Transverse colon (tissue), 4 donors: ENCODE results near the gene KCNN1. TPM values are rescaled to one million over a fixed set of nuclear protein-coding genes. Genes with fewer than 3 reads are reported as not detected.
A peak's percentile ranks its signal among the peaks of the same experiment; 100 is the strongest.

Source experiments
- DNase-seq: peaks from one replicate; pipeline ENCODE4 v3.0.0-alpha.2; 2019
- H3K27ac ChIP-seq, 4 donors: fragments of 200-600 bp; sonication (generic); 2 replicates each; pipeline ENCODE4 v1.5.1; 2016 to 2018; ENCODE audit warnings: inconsistent platforms in 4 of 4
- H3K27me3 ChIP-seq: fragments of 200-600 bp; sonication (generic); 2 replicates; pipeline ENCODE4 v1.5.1; 2017; ENCODE audit warnings: inconsistent platforms
- H3K36me3 ChIP-seq, 4 donors: fragments of 200-600 bp; sonication (generic); 2 replicates each; pipeline ENCODE4 v1.5.1; 2017 to 2019; ENCODE audit warnings: inconsistent platforms in 4 of 4
- H3K4me1 ChIP-seq, 4 donors: fragments of 200-600 bp; sonication (generic); 2 replicates each; pipeline ENCODE4 v1.5.1; 2017 to 2020; ENCODE audit warnings: inconsistent platforms in 4 of 4
- H3K4me3 ChIP-seq, 4 donors: fragments of 200-600 bp; sonication (generic); 1 replicate in 1 of 4; 2 replicates in 3 of 4; pipeline versions ENCODE4 v1.5.1 to v1.6.1; 2017 to 2019; ENCODE audit warnings: inconsistent platforms in 4 of 4
- H3K9me3 ChIP-seq, 2 donors: fragments of 200-600 bp; sonication (generic); 2 replicates each; pipeline ENCODE4 v1.5.1; 2017 to 2019; ENCODE audit warnings: inconsistent platforms in 2 of 2
- CTCF ChIP-seq, 5 experiments: fragments of 200-600 bp in 3 of 5; fragments of 450-650 bp in 2 of 5; sonication (generic) in 3 of 5; IDR thresholded peaks; 1 replicate in 2 of 5; 2 replicates in 3 of 5; pipeline ENCODE4 v1.5.1; 2016 to 2017; ENCODE audit warnings: antibody characterized with exemption in 5 of 5, inconsistent platforms in 3 of 5, mild to moderate bottlenecking in 2 of 5, moderate library complexity in 1 of 5
- EP300 ChIP-seq: sonication (generic); formaldehyde crosslinking; IDR thresholded peaks from one replicate; pipeline ENCODE4 v1.6.1; 2017; ENCODE audit warnings: antibody characterized with exemption, low read depth
- POLR2A ChIP-seq: fragments of 450-650 bp; IDR thresholded peaks from one replicate; pipeline ENCODE4 v1.6.1; 2016; ENCODE audit warnings: antibody characterized with exemption, mild to moderate bottlenecking, moderate library complexity
- POLR2AphosphoS5 ChIP-seq, 3 donors: sonication (generic); formaldehyde crosslinking; IDR thresholded peaks; one replicate each; pipeline ENCODE4 v1.6.1; 2016; ENCODE audit warnings: antibody characterized with exemption in 3 of 3
- WGBS, 2 donors: methylation state at CpG; one replicate each; pipeline ENCODE4 v1.1.5; 2018; ENCODE audit warnings: low coverage in 1 of 2; 5-methylcytosine and 5-hydroxymethylcytosine counted together
- in situ Hi-C, 4 donors: fragments of 200-750 bp; cut with MboI; loops; one replicate each; pipeline versions ENCODE4 v1.15.0 to v1.15.1; 2017; ENCODE audit warnings: low sequenced_read_pairs in 3 of 4, low pct_ligation_motif_present in 1 of 4, low pct_unique_long_range_greater_than_20kb in 1 of 4
- intact Hi-C: fragments of 100-400 bp; cut with DNase I; formaldehyde crosslinking; loops from one replicate; pipeline ENCODE4 v1.15.1; 2023; ENCODE audit warnings: low total_unique reads
- total RNA-seq, 4 donors: library from RNA; depleted of rRNA; stranded (reverse); fragments of >200 nt; gene quantifications; one replicate each; pipeline ENCODE4 v1.1.0, GENCODE V29; 2016

KCNN1 gene
- total RNA-seq, 4 donors from 2014 or later, result 1.6 TPM; not detected in 3

GRCh38 chr19:17929056-17929455 is 37.9 kb upstream of the KCNN1 start:
- WGBS, 2 donors, result 53 to 60% methylated on average over 2 to 4 of the region's 4 CpGs
- intact Hi-C loops, result no loop called here
- in situ Hi-C loops, result loop anchor here in 3 of 4 donors (5.0 to 25.0 kb wide), 3 partner anchors 54 to 133 kb away; partner anchors contain the start of genes RPL18A (in 1 of the 3) and SLC5A5 (in 1 of the 3)

GRCh38 chr19:17931532-17932191 is 35.2 kb upstream of the KCNN1 start:
- TF ChIP-seq POLR2AphosphoS5 (IDR thresholded peaks at IDR 0.05) (no peak), POLR2A (no peak), CTCF (IDR thresholded peaks at IDR 0.05) (no peak), EP300 (no peak)
- H3K36me3 ChIP-seq, result no peaks in the 10 kb centered on the region
- 10 to 31% methylated on average over 9 to 14 of the region's 14 CpGs for WGBS, 2 donors
- H3K4me3 ChIP-seq, result peak overlapping the region in 2 of 4 donors; percentile 87 to 92
- H3K9me3 ChIP-seq, result no peaks in the 10 kb centered on the region
- intact Hi-C loops, result no loop called here
- DNase-seq, result no peak
- in situ Hi-C loops, result loop anchor here in 3 of 4 donors (10.0 to 25.0 kb wide), 2 partner anchors 123 to 131 kb away; no protein-coding TSS in a partner anchor
- H3K4me1 ChIP-seq, result peaks cover 10 to 22% (median 16%) of the 10 kb centered on the region in 4 donors
- H3K27ac ChIP-seq, result no peak overlapping the region
- H3K27me3 ChIP-seq, result no peaks in the 10 kb centered on the region

More at GRCh38 chr19:17929056-17929455, 37.9 kb upstream of the KCNN1 start:
- no peaks in the 10 kb centered on the region for H3K36me3 ChIP-seq
- no peak overlapping the region for H3K27ac ChIP-seq
- no peaks in the 10 kb centered on the region for H3K9me3 ChIP-seq
- no peaks in the 10 kb centered on the region for H3K27me3 ChIP-seq
- peaks cover 10 to 17% (median 13%) of the 10 kb centered on the region in 4 donors for H3K4me1 ChIP-seq
- DNase-seq, result no peak
- H3K4me3 ChIP-seq, result no peak overlapping the region
- TF ChIP-seq EP300 (no peak), POLR2AphosphoS5 (IDR thresholded peaks at IDR 0.05) (no peak), CTCF (IDR thresholded peaks at IDR 0.05) (no peak), POLR2A (no peak)

GRCh38 chr19:17932485-17933338 is 34.2 kb upstream of the KCNN1 start, which contains the start of gene CCDC124:
CCDC124 (plus strand) TSS chr19:17933015; CDS start chr19:17936421, 3,406 bp downstream.
- peak; percentile 95 for DNase-seq
- Histone ChIP-seq H3K9me3 (no peaks in the 10 kb centered on the region), H3K27me3 (no peaks in the 10 kb centered on the region), H3K4me1 (peaks cover 10 to 22% (median 16%) of the 10 kb centered on the region in 4 donors), H3K27ac (peak within 1 kb of the TSS; percentile 81 to 86 (median 84)), H3K36me3 (no peaks in the 10 kb centered on the region), H3K4me3 (peak within 1 kb of the TSS; percentile 64 to 92 (median 87))
- 1% methylated on average over 53 of the region's 64 CpGs; no CpG with 5 or more reads in 1 of the 2 donors for WGBS, 2 donors
- TF ChIP-seq CTCF (IDR thresholded peaks at IDR 0.05) (peak; percentile 72 to 99 (median 93)), EP300 (no peak), POLR2A (peak; percentile 91), POLR2AphosphoS5 (IDR thresholded peaks at IDR 0.05) (peak; percentile 91 to 97 (median 96))
- in situ Hi-C loops (loop anchor here in 3 of 4 donors (10.0 to 25.0 kb wide), 2 partner anchors 122 to 130 kb away; no protein-coding TSS in a partner anchor), intact Hi-C loops (no loop called here)
